ENCODE data around the gene RELL1. TPM values are rescaled to one million over a fixed set of nuclear protein-coding genes. Genes with fewer than 3 reads are reported as not detected.

RELL1 gene
- total RNA-seq, 2 experiments from 2014 or later: 15.0 to 16.0 TPM

DNA sequence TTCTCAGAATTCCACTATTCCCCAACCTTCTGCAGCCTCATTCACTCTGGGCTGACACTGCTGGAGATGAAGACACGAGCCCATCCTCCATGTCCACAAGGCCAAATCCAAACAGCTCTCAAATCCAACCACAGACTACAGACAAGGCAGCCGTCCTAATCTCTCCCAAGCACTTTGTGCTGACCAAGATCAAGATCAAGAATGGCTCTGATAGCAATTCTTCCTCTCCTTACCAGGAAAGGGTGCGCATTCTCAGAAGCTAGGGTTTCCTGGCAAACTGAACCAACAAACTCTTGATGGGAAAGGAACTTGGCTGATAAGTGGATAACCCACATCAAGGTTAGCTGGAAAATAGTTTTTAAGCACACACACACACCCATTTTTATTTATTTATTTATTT, 26.5 kb downstream of the RELL1 start:
- H3K4me1 Mint-ChIP-seq (ENCODE audit: low read depth): peaks cover 28% of the 10 kb centered on the region
- no peak for DNase-seq
- no peaks in the 10 kb centered on the region for H3K27me3 Mint-ChIP-seq
- H3K4me3 Mint-ChIP-seq: no peak overlapping the region
- peaks cover 32% of the 10 kb centered on the region for H3K36me3 Mint-ChIP-seq
- intact Hi-C loops (cut with micrococcal nuclease): no loop called here
- CTCF ChIA-PET: interaction anchor here (0.6 to 0.9 kb wide), 3 partner anchors 121 to 1580 kb away, joined by 3 read pairs; no protein-coding TSS in a partner anchor
- H3K9me3 Mint-ChIP-seq: peaks cover 25% of the 10 kb centered on the region
- POLR2A ChIA-PET: interaction anchor here (0.8 kb wide), 1 partner anchor 18 kb away, joined by 3 read pairs; no protein-coding TSS in a partner anchor
- no peak overlapping the region for H3K27ac Mint-ChIP-seq

DNA sequence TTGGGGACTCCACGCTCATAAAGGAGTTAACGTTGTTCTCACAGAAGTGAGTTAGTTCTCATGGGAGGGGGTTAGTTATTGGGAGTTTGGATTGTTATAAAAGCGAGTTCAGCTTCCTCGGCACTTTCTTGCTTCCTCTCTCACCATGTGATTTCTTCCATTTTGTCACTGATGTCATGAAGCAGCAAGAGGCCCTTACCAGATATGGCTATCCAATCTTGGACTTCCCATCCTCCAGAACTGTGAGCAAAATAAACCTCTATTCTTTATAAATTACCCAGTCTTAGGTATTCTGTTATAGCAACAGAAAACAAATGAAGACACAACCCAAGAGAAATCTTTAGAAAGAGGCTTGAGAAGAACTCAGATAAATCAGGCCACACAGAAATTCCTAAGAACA, 29.5 kb downstream of the RELL1 start:
- Mint-ChIP-seq H3K9me3 (peaks cover 25% of the 10 kb centered on the region), H3K4me1 (ENCODE audit: low read depth) (peaks cover 27% of the 10 kb centered on the region), H3K4me3 (no peak overlapping the region), H3K36me3 (peaks cover 35% of the 10 kb centered on the region), H3K27ac (no peak overlapping the region), H3K27me3 (no peaks in the 10 kb centered on the region)
- POLR2A ChIA-PET: no interaction called here
- no peak for DNase-seq
- CTCF ChIA-PET: interaction anchor here (0.5 kb wide), 1 partner anchor 11 kb away, joined by 3 read pairs; no protein-coding TSS in a partner anchor
- intact Hi-C loops (cut with micrococcal nuclease): no loop called here

DNA sequence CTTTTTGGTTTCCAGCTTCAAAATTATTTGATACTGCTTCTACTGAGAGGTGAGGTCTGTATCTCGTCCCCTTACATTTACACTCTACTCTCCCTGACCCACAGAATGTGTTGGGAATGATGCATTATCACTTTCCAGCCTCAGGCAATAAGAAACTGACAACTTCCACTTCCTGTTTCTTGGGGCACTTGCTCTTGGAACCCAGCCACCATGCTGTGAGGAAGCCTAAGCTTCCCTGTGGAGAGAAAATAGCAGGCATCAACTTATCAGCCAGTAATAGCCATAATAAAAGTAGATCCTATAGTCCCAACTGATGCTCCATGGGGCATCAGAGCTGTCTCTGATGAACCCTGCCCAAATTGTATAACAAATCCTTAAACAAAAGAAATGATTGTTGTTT, 32.6 kb downstream of the RELL1 start:
- Mint-ChIP-seq H3K27me3 (no peaks in the 10 kb centered on the region), H3K4me3 (no peak overlapping the region), H3K4me1 (ENCODE audit: low read depth) (peaks cover 12% of the 10 kb centered on the region), H3K27ac (no peak overlapping the region), H3K9me3 (peaks cover 25% of the 10 kb centered on the region), H3K36me3 (peaks cover 27% of the 10 kb centered on the region)
- ChIA-PET POLR2A (no interaction called here), CTCF (interaction anchor here (3.5 kb wide), 1 partner anchor 51 kb away, joined by 12 read pairs; no protein-coding TSS in a partner anchor)
- intact Hi-C loops (cut with micrococcal nuclease): no loop called here
- no peak for DNase-seq

DNA sequence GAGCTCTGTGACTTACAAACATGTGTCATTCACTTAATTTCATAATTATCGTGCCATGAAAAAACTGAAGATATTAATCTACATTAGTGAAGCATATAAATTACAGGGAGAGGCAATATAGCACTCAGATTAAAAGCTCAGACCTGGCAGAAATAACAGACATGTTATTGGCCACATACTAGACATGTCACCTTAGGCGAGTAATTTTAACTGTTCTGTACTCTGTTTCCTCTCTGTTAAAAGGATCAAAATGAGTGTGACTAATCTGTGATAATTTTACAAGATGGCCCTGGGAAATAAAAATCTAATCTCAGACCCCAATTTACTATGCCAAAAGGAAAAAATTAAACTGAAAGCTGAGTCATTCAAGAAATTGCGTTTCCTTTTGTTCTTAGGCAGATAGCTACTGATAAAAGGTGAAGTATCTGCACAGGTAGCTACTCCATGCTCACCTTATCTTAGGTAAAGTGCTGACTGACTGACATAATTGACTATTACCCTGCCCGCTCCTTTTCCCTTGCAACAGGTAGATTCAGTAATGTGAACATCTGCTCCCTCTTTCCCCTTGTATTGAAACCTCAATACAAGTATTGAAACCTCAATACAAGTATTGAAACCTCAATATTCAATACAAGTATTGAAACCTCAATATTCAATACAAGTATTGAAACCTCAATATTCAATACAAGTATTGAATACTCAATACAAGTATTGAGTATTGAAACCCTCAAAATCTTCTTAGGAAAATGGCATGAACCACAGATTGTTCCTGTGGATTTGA, 33.2 kb downstream of the RELL1 start:
- POLR2A ChIA-PET: no interaction called here

DNA sequence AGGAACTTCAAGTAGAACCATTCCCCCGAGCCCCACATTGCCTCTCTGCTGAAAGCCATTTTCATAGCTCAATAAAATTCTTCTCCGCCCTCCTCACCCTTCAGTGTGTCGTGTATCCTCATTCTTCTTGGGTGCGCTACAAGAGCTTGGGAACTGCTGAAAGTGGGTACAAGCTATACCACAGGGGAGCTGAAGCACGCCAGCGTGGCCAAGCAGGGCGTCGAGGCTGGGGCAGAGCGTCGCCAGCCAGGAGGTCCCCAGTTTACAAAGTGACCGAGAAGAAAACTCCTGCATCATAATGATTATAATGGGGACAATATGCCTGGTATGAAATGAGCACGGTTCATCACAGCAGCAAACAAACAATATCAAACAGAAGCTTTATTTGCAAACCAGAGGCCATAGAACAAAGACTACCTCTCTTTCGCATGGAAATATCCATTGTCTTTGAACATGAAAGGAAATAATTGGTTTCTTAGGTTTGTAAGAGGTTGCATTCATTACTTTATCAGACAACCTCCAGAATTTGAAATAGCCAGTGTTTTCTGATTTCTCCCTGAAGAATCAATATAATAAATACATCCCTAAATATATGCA, 34.3 kb downstream of the RELL1 start:
- intact Hi-C loops (cut with micrococcal nuclease): no loop called here
- H3K27ac Mint-ChIP-seq: no peak overlapping the region
- peaks cover 30% of the 10 kb centered on the region for H3K36me3 Mint-ChIP-seq
- no peak for DNase-seq
- H3K9me3 Mint-ChIP-seq: peaks cover 16% of the 10 kb centered on the region
- ChIA-PET CTCF (interaction anchor here (0.8 to 3.5 kb wide), 2 partner anchors 13 to 50 kb away, joined by 3 to 12 read pairs; no protein-coding TSS in a partner anchor), POLR2A (no interaction called here)
- peaks cover 17% of the 10 kb centered on the region for H3K4me1 Mint-ChIP-seq (ENCODE audit: low read depth)
- H3K27me3 Mint-ChIP-seq: no peaks in the 10 kb centered on the region
- no peak overlapping the region for H3K4me3 Mint-ChIP-seq

More for the DNA sequence above, 33.2 kb downstream of the RELL1 start:
- Mint-ChIP-seq H3K9me3 (peaks cover 23% of the 10 kb centered on the region), H3K27me3 (no peaks in the 10 kb centered on the region), H3K4me3 (no peak overlapping the region), H3K4me1 (ENCODE audit: low read depth) (peaks cover 17% of the 10 kb centered on the region), H3K27ac (no peak overlapping the region), H3K36me3 (peaks cover 30% of the 10 kb centered on the region)
- CTCF ChIA-PET: interaction anchor here (0.6 to 3.5 kb wide), 2 partner anchors 51 to 228 kb away, joined by 3 to 12 read pairs; no protein-coding TSS in a partner anchor
- intact Hi-C loops (cut with micrococcal nuclease): no loop called here
- no peak for DNase-seq

DNA sequence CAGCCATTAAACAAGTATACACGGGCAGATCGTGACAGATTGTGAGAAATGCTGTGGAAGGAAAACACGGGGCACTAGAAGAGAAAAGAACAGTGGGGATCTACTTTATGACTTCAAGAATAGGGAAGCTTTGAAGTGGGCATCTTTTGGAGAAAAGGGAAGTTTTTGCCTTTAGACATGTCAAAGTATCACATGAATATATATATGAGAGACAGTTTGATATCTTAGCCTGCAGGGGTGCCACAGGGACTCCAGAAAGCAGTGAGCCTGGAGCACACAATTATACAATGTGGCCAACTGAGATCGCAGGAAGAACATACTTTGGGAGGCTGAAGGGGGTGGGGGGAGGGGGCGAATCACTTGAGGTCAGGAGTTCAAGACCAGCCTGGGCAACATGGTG, 35.7 kb downstream of the RELL1 start:
- H3K9me3 Mint-ChIP-seq: peaks cover 4% of the 10 kb centered on the region
- H3K4me1 Mint-ChIP-seq (ENCODE audit: low read depth): peaks cover 17% of the 10 kb centered on the region
- intact Hi-C loops (cut with micrococcal nuclease): no loop called here
- POLR2A ChIA-PET: no interaction called here
- no peaks in the 10 kb centered on the region for H3K27me3 Mint-ChIP-seq
- CTCF ChIA-PET: no interaction called here
- H3K4me3 Mint-ChIP-seq: no peak overlapping the region
- DNase-seq: no peak
- no peak overlapping the region for H3K27ac Mint-ChIP-seq
- peaks cover 18% of the 10 kb centered on the region for H3K36me3 Mint-ChIP-seq

- Mint-ChIP-seq H3K27me3 (no peaks in the 10 kb centered on the region), H3K4me3 (no peak overlapping the region), H3K27ac (no peak overlapping the region), H3K36me3 (peaks cover 16% of the 10 kb centered on the region), H3K9me3 (no peaks in the 10 kb centered on the region), H3K4me1 (ENCODE audit: low read depth) (peaks cover 17% of the 10 kb centered on the region)
- CTCF ChIA-PET: no interaction called here
- no peak for DNase-seq
- POLR2A ChIA-PET: no interaction called here
- intact Hi-C loops (cut with micrococcal nuclease): no loop called here
Measured at GRCh38 chr4:37649268-37649667, 36.9 kb downstream of the RELL1 start.

- intact Hi-C loops (cut with micrococcal nuclease): no loop called here
- H3K27ac Mint-ChIP-seq: no peak overlapping the region
- H3K4me3 Mint-ChIP-seq: no peak overlapping the region
- POLR2A ChIA-PET: no interaction called here
- peaks cover 13% of the 10 kb centered on the region for H3K4me1 Mint-ChIP-seq (ENCODE audit: low read depth)
- H3K9me3 Mint-ChIP-seq: no peaks in the 10 kb centered on the region
- no peaks in the 10 kb centered on the region for H3K27me3 Mint-ChIP-seq
- no peak for DNase-seq
- peaks cover 14% of the 10 kb centered on the region for H3K36me3 Mint-ChIP-seq
- CTCF ChIA-PET: no interaction called here
Measured at GRCh38 chr4:37648084-37648817, 37.9 kb downstream of the RELL1 start.

DNA sequence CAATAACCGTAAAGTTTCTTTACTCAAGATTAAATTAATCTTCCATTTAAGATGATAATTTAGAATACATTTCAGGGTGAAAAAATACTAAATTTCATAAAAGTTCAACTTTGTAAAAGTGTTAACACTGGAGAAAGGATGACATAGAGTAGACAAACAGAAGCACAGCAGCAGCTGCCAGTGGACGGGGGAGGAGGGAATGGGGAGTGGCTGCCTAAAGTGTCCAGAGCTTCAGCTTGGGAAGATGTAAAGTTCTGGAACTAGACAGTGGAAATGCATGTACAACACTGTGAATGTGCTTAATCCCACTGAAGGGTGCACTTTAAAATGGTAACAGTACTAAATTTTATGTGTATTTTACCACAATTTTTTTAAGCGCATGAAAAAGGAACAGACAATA, 39.9 kb downstream of the RELL1 start:
- Mint-ChIP-seq H3K27me3 (no peaks in the 10 kb centered on the region), H3K9me3 (no peaks in the 10 kb centered on the region), H3K4me1 (ENCODE audit: low read depth) (peaks cover 6% of the 10 kb centered on the region), H3K4me3 (no peak overlapping the region), H3K36me3 (peaks cover 14% of the 10 kb centered on the region), H3K27ac (no peak overlapping the region)
- intact Hi-C loops (cut with micrococcal nuclease): no loop called here
- CTCF ChIA-PET: no interaction called here
- DNase-seq: no peak
- POLR2A ChIA-PET: no interaction called here

GRCh38 chr4:37645736-37646135, 40.4 kb downstream of the RELL1 start:
- intact Hi-C loops (cut with micrococcal nuclease): no loop called here
- H3K9me3 Mint-ChIP-seq: no peaks in the 10 kb centered on the region
- ChIA-PET CTCF (no interaction called here), POLR2A (no interaction called here)
- H3K4me1 Mint-ChIP-seq (ENCODE audit: low read depth): peaks cover 6% of the 10 kb centered on the region
- no peak overlapping the region for H3K27ac Mint-ChIP-seq
- H3K4me3 Mint-ChIP-seq: no peak overlapping the region
- no peak for DNase-seq
- no peaks in the 10 kb centered on the region for H3K27me3 Mint-ChIP-seq
- peaks cover 14% of the 10 kb centered on the region for H3K36me3 Mint-ChIP-seq

GRCh38 chr4:37644962-37645361, 41.2 kb downstream of the RELL1 start:
- CTCF ChIA-PET: no interaction called here
- Mint-ChIP-seq H3K36me3 (peaks cover 12% of the 10 kb centered on the region), H3K27ac (no peak overlapping the region), H3K27me3 (no peaks in the 10 kb centered on the region), H3K4me3 (no peak overlapping the region), H3K9me3 (no peaks in the 10 kb centered on the region), H3K4me1 (ENCODE audit: low read depth) (peaks cover 6% of the 10 kb centered on the region)
- intact Hi-C loops (cut with micrococcal nuclease): no loop called here
- DNase-seq: no peak
- POLR2A ChIA-PET: no interaction called here
